ENCODE measurements around the gene MEF2C.

DNA sequence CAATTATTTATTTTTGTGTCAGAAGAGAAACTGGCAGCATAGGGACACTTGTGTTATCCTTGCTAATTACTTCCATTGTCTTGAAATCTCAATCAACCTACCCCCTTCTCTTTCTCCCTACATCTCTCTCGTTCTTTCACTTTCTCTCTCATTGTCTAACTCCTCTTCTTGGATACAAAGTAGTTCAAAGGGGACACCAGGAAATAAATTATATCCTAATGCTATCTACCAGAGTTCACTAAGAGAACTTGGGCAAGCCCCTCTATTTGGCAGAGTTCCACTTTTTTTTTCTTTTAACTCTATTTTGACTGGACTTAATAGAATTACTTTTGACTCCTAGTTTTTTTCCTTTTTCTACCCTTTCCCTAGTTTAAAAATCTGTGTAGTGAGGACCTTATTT lies 102.2 kb downstream of the MEF2C start:
- no peak for TF ChIP-seq POLR2A (IDR thresholded peaks at IDR 0.05; ENCODE audit: low read depth, low read length)
- TF ChIP-seq POLR2AphosphoS5 (IDR thresholded peaks at IDR 0.05; ENCODE audit: low read depth, low read length) = no peak
